PC-3 (cell line): ENCODE measurements around the gene RPRM. TPM values are rescaled to one million over a fixed set of nuclear protein-coding genes. Genes with fewer than 3 reads are reported as not detected.

ENCODE experiments used
- ATAC-seq: fragments of 200-7000 bp; cut with Tn5 transposase; 2 replicates; pipeline ENCODE4 v1.9.1; 2020; ENCODE audit warnings: mild to moderate bottlenecking, moderate library complexity
- BruUV-seq: library from RNA; stranded (reverse); fragments of 400-500 nt; replicated peaks from 2 replicates; lab custom pipeline; 2021; lab: Mats Ljungman, UMichigan
- CTCF ChIA-PET: fragments of 300-600 bp; sonication (Branson Sonifier 250); formaldehyde crosslinking; loops from one replicate; lab custom pipeline; 2022; ENCODE audit warnings: antibody characterized with exemption; lab: Charles Lee
- POLR2A ChIA-PET: fragments of 300-600 bp; sonication (Branson Sonifier 250); formaldehyde crosslinking; loops from one replicate; lab custom pipeline; 2022; ENCODE audit warnings: antibody characterized with exemption; ENCODE audit not compliant: unreplicated experiment; lab: Charles Lee
- DNase-seq: peaks from one replicate; pipeline ENCODE4 v3.0.0-alpha.2; 2015
- H2AFZ ChIP-seq: fragments of 300-600 bp; sonication (generic); 2 replicates; pipeline ENCODE4 v1.6.0; 2016; ENCODE audit warnings: antibody characterized with exemption, low read length
- H3F3A ChIP-seq: fragments of 300-600 bp; sonication (generic); one replicate; pipeline ENCODE4 v1.6.0; 2017; ENCODE audit warnings: antibody characterized with exemption, low read length, control low read depth, mild to moderate bottlenecking; ENCODE audit not compliant: unreplicated experiment
- H3K27ac ChIP-seq: fragments of 300-600 bp; sonication (generic); 2 replicates; pipeline ENCODE4 v1.5.1; 2016; ENCODE audit warnings: mild to moderate bottlenecking, low read length
- H3K27me3 ChIP-seq: fragments of 300-600 bp; sonication (generic); 2 replicates; pipeline ENCODE4 v1.6.1; 2016; ENCODE audit warnings: low read length, mixed read lengths
- H3K36me3 ChIP-seq: fragments of 300-600 bp; sonication (generic); 2 replicates; pipeline ENCODE4 v1.6.1; 2016; ENCODE audit warnings: low read depth, mixed run types, low read length, mixed read lengths
- H3K4me1 ChIP-seq: fragments of 300-600 bp; sonication (generic); 2 replicates; pipeline ENCODE4 v1.5.1; 2016; ENCODE audit warnings: low read length; ENCODE audit not compliant: insufficient read depth
- H3K4me2 ChIP-seq: fragments of 300-600 bp; sonication (generic); 2 replicates; pipeline ENCODE4 v1.6.0; 2016; ENCODE audit warnings: low read length
- H3K4me3 ChIP-seq: fragments of 300-600 bp; sonication (generic); 2 replicates; pipeline ENCODE4 v1.5.1; 2016; ENCODE audit warnings: mild to moderate bottlenecking, low read length, mixed read lengths
- H3K79me2 ChIP-seq: fragments of 300-600 bp; sonication (generic); 2 replicates; pipeline ENCODE4 v1.6.1; 2017; ENCODE audit warnings: low read length, mixed read lengths
- H3K9ac ChIP-seq: fragments of 300-600 bp; sonication (generic); 2 replicates; pipeline ENCODE4 v1.6.0; 2016; ENCODE audit warnings: mild to moderate bottlenecking, low read length
- H3K9me2 ChIP-seq: fragments of 300-600 bp; sonication (generic); replicated peaks from 2 replicates; pipeline ENCODE4 v1.6.1; 2016; ENCODE audit warnings: mixed run types, low read length, mixed read lengths
- H3K9me3 ChIP-seq: fragments of 300-600 bp; sonication (generic); 2 replicates; pipeline ENCODE4 v1.6.1; 2016; ENCODE audit warnings: low read length, mixed read lengths
- H4K20me1 ChIP-seq: fragments of 300-600 bp; sonication (generic); 2 replicates; pipeline ENCODE4 v1.6.1; 2016; ENCODE audit warnings: low read length, mixed read lengths
- CTCF ChIP-seq: fragments of 300-600 bp; sonication (generic); conservative IDR thresholded peaks from 2 replicates; pipeline ENCODE4 v1.5.1; 2017; ENCODE audit warnings: antibody characterized with exemption, low read depth, mild to moderate bottlenecking, low read length
- EZH2 ChIP-seq: fragments of 300-600 bp; sonication (generic); IDR thresholded peaks from one replicate; pipeline ENCODE4 v1.6.1; 2017; ENCODE audit warnings: antibody characterized with exemption, mild to moderate bottlenecking, low read length; ENCODE audit not compliant: unreplicated experiment
- EZH2phosphoT487 ChIP-seq: fragments of 300-600 bp; sonication (generic); IDR thresholded peaks from 2 replicates; pipeline ENCODE4 v1.6.1; 2018; ENCODE audit warnings: mild to moderate bottlenecking, antibody characterized with exemption, low read length, borderline replicate concordance
- intact Hi-C: fragments of 100-400 bp; cut with micrococcal nuclease; formaldehyde crosslinking; loops from 2 replicates; pipeline ENCODE4 v1.9.0; 2023
- total RNA-seq: library from RNA; depleted of rRNA; stranded (reverse); fragments of >200 nt; gene quantifications from 2 replicates; pipeline ENCODE4 v1.2.3, GENCODE V29; 2014

Gene RPRM
- total RNA-seq, 1 experiment from 2014 or later = 1.4 TPM

GRCh38 chr2:153499439-153499838 is 20.9 kb upstream of the RPRM start:
- no peaks in the 10 kb centered on the region for H3K9me3 ChIP-seq
- no peaks in the 10 kb centered on the region for H4K20me1 ChIP-seq
- no peaks in the 10 kb centered on the region for H3K4me1 ChIP-seq
- H3F3A ChIP-seq = no peaks in the 10 kb centered on the region
- ChIA-PET CTCF (no interaction called here), POLR2A (no interaction called here)
- BruUV-seq = no TSS peak
- DNase-seq = no peak
- H2AFZ ChIP-seq = no peak overlapping the region
- no peak overlapping the region for H3K27ac ChIP-seq
- no peak overlapping the region for H3K4me3 ChIP-seq
- H3K36me3 ChIP-seq = no peaks in the 10 kb centered on the region
- no peak overlapping the region for H3K9ac ChIP-seq
- H3K4me2 ChIP-seq = no peak overlapping the region
- TF ChIP-seq EZH2phosphoT487 = no peak
- TF ChIP-seq CTCF = no peak
- TF ChIP-seq EZH2 = no peak
- no peak for ATAC-seq
- no peaks in the 10 kb centered on the region for H3K79me2 ChIP-seq
- H3K9me2 ChIP-seq = no peaks in the 10 kb centered on the region
- intact Hi-C loops = no loop called here
- H3K27me3 ChIP-seq = no peaks in the 10 kb centered on the region

GRCh38 chr2:153497938-153498629 is 19.5 kb upstream of the RPRM start:
- no peak for ATAC-seq
- Histone ChIP-seq H3K4me3 (no peak overlapping the region), H3K4me2 (no peak overlapping the region), H3K9ac (no peak overlapping the region), H3K79me2 (no peaks in the 10 kb centered on the region), H2AFZ (no peak overlapping the region), H3K4me1 (no peaks in the 10 kb centered on the region), H4K20me1 (no peaks in the 10 kb centered on the region), H3K27ac (no peak overlapping the region), H3F3A (no peaks in the 10 kb centered on the region), H3K9me3 (no peaks in the 10 kb centered on the region), H3K9me2 (no peaks in the 10 kb centered on the region), H3K27me3 (no peaks in the 10 kb centered on the region), H3K36me3 (no peaks in the 10 kb centered on the region)
- no peak for DNase-seq
- CTCF ChIA-PET = no interaction called here
- BruUV-seq = no TSS peak
- POLR2A ChIA-PET = no interaction called here
- no peak for TF ChIP-seq EZH2
- TF ChIP-seq CTCF = no peak
- TF ChIP-seq EZH2phosphoT487 = no peak
- intact Hi-C loops = no loop called here

GRCh38 chr2:153495725-153496124 is 17.2 kb upstream of the RPRM start:
- no peak overlapping the region for H3K4me2 ChIP-seq
- H3F3A ChIP-seq = no peaks in the 10 kb centered on the region
- no peak overlapping the region for H2AFZ ChIP-seq
- H3K79me2 ChIP-seq = no peaks in the 10 kb centered on the region
- no peak overlapping the region for H3K4me3 ChIP-seq
- CTCF ChIA-PET = no interaction called here
- H3K27me3 ChIP-seq = no peaks in the 10 kb centered on the region
- H3K9me3 ChIP-seq = no peaks in the 10 kb centered on the region
- H3K4me1 ChIP-seq = no peaks in the 10 kb centered on the region
- POLR2A ChIA-PET = no interaction called here
- TF ChIP-seq EZH2phosphoT487 (no peak), CTCF (no peak), EZH2 (no peak)
- no peaks in the 10 kb centered on the region for H4K20me1 ChIP-seq
- H3K36me3 ChIP-seq = no peaks in the 10 kb centered on the region
- DNase-seq (no peak), ATAC-seq (no peak)
- H3K27ac ChIP-seq = no peak overlapping the region
- no peak overlapping the region for H3K9ac ChIP-seq
- H3K9me2 ChIP-seq = no peaks in the 10 kb centered on the region
- BruUV-seq = no TSS peak
- intact Hi-C loops = no loop called here
